NCI-H187 treated with DMSO at 0.1 percent for 48 hours (cell line): ENCODE data around the gene TMEM170A.
"Not testable (repeated sequence)": the region's sequence is repeated elsewhere in the genome, so short reads cannot be mapped to it uniquely, and the experiment has no call there.

ENCODE experiments used
- DNase-seq: peaks from one replicate; lab custom pipeline; 2025; lab: John Stamatoyannopoulos, UW

TMEM170A gene

GRCh38 chr16:75481475-75481874, 17.0 kb upstream of the TMEM170A start:
- no peak for DNase-seq

DNA sequence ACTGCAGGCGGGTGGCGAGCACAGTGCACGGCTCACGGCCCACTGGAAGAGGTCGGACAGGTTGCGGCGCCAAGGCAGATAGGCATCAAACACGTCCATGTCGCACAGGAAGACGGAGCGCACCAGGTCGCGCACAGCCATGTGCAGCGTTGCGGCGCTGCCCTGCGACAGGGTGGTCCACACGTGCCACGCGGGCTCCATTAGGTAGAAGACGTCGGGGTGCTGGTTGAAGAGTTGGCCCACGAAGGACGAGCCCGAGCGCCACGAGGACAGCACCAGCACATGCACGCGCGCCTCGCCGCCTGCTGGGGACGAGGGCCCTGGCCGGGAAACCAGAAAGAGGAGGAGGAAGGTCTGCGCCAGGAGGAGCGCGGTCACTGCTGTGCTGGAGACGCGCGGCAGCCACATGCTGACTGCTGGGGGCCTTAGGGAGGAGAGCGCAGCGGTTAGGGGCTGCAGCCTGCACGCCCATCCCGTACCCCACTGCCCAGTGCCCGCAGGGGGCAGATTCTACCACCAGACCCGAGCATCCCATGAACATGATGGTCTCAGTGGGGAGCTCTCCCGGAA, 15.0 kb upstream of the TMEM170A start:
- no peak for DNase-seq

GRCh38 chr16:75478480-75479345, 14.2 kb upstream of the TMEM170A start:
- DNase-seq, result no peak

DNA sequence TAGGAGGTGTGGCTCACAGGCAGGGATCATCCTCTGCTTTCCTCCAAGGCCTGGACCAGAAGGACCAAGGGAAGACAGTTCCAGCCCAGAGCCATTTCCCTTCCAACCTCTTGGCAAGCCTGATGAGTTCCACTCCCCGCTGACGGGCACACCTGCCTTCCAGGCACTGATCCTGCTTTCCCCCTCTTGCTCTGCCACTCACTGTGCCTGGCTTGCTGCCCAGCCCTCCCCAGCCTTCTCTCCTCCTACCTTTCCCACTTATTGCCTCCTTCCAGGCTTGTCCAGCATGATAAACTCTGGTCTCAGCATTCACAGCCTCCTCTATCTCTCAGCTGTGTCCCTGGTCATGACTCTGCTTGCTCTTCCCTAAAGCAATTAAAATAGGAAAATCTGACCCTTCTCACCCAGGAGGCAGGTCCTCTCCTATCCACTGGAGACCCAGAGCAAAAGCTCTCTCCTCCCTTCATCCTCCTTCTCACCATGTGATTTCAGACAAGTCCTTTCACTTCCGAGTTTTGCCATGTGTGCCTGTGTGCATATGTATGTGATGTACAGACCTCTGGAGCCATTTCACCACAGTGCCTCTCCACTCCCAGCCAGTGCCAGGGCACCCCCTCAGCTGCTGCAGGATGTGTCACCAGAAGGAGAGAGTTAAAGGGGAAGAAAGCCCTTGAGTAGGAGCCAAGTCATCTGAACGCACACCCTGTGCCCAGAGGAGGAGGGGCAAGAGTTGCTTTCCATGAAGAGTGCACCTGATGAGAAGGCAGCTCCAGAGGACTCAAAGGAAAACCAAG, 13.4 kb upstream of the TMEM170A start:
- no peak for DNase-seq

DNA sequence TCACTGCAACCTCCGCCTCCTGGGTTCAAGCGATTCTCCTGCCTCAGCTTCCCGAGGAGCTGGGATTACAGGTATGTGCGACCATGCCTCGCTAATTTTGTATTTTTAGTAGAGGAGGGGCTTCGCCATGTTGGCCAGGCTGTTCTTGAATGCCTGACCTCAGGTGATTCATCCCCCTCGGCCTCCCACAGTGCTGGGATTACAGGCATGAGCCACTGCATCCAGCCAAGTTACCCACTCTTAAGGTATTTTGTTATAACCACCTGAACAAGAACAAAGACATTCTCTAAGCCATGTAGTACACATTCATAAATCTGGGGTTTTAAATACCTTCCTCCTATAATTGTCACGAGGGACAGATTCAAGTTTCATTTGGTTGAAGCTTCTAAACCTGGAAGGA, 12.3 kb upstream of the TMEM170A start:
- no peak for DNase-seq

GRCh38 chr16:75475420-75475847, 10.9 kb upstream of the TMEM170A start:
- DNase-seq, result no peak

DNA sequence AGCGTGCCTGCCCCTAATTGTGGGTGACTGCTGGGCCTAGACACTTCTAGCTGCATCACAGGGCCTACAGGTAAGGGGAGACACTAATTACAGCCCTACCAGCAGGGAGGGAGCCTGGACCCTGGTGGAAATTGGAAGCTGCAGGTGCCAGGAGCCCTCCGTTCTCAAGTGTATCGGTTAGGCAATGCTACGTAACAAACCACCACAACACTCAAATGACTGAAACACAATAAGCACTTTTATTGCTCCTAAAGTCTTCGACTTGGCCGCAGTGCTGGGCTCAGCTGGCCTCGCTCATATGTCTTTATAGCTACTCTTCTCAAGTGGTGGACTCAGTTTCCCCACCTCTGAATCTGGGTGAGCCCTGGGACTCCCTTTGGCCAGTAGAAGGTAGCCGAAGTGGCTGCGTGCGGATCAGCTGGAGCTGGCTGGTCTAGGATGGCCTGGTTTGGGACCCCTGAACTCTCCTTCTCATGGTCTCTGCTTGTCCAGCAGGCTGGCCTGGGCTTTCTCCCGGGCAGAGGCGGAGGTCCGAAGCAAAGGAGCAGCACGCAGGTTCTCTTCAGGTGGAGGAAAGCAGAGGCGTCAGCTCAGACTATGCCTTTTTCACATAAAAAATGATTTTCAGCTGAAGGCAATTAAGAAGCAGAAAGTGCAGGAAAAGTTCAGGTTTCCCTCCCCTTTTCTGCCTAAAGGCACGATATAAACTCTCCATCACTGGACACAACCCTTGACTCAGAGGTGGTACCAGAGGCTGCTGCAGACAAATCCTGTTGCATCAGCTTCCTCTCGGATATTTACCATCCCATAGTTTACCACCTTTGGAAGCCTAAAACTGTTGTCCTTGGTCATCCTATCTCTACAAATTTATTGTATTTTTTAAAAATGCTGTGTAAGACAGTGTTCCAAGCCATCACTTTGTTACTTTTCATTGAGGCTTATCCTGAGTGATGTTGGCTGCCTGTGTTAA, 8.7 kb upstream of the TMEM170A start:
- no peak for DNase-seq

DNA sequence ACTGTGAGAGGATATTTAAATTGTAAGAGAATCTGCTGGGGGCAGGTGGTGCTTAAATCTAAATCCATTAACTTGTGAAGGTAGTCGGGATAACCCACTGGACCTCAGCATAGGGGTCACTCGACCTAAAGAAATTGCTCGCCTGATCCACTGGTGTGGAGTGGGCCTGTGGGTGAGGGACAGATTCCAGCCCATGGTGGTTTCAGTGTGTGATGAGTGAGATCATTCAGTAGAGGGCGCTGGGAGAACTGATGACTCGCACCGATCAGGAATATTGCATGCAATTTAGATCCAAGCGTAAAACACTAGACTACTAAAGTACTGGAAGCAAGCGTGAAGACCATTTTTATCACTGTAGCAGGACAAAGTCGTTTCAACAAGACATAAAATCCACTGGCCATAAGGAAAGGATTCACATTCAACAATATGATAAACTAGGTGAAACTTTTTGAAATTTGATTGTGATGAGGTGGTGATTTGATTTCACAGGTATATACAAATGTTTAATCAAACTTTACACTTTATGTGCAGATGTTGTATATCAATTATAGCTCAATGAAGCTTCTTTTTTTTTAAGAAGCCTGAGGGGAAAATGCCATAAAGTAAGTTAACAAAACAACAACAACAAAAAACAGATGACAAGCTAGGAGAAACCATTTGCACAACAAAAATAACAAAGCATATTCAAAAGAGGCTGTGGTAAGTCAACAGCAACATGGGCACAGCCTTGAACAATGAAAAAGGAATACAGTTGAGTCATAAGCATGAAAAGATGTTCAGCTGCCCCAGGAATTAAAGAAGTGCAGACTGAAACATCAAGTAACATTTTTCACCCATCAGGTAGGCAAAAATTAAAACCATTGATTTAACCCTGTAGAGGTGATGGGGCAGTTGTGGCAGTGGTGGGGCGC, 7.5 kb upstream of the TMEM170A start:
- no peak for DNase-seq

DNA sequence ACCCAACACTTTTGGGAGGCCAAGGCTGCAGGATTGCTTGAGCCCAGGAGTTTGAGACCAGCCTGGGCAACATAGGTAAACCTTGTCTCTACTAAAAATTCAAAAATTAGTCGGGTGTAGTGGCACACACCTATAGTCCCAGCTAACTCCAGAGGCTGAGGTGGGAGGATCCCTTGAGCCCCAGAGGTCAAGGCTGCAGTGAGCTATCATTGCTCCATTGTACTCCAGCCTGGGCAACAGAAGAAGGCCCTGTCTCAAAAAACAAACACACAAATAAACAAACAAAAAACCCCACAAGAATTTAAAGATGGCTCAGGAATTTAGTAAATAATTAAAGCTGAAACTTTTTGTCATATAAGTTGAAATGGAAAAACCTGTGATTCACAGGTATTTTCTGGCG, 2.3 kb upstream of the TMEM170A start:
- no peak for DNase-seq

DNA sequence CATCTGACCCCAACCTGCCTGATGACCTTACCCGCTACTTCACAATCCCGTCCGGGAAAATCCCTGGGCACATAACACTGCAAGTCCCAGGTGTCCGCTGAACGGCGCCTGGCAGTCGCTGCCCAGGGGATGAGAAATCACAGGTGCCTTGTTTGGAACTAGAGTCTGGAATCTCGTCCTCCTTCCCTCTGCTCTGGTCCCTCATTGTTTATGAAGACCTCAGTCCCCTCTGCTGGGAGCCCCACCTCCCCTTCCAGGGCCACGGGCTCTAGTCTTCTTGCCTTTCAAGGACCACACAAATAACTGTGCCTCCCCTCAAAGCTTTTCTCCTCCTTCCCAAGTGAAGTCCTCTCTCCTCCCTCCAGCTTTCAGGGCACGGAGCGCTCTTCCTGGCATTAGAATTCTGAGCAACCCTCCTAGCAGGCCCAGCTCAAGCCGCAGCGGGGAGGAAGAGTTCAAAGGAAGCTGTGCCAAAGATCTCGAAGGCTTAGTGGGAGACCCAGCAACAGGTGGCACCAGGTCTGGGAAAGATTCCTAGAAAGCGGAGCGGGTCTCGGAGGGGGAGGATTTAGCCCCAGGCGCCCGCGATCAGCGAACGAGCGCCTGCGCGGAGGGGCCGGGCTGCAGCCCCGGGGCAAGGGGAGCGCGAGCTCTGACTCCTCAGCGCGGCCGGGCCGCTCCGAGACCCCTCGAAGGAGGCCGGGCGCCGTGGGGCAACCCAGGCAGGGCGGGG, 934 bp downstream of the TMEM170A start:
- DNase-seq, result not testable (repeated sequence)

- DNase-seq, result no peak
Measured at GRCh38 chr16:75462806-75463205, 1.7 kb downstream of the TMEM170A start.

DNA sequence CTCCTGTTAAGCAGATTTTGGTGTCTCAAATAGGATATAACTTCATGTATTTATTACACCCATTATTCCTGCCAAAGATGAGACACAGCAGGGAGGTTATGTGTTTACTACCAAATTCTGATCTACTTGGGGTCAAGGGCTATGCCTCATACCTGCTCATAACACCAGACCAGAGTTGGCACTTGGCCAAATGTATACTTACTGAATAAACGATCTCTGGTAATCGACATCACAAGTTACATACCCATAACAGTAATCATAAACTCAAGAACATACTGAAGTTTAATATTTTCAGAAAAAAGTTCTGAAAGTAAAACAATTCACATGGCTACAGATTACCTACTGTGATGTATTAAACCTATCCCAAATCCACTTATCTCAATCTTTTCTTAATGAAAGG, 2.9 kb downstream of the TMEM170A start:
- DNase-seq, result no peak

DNA sequence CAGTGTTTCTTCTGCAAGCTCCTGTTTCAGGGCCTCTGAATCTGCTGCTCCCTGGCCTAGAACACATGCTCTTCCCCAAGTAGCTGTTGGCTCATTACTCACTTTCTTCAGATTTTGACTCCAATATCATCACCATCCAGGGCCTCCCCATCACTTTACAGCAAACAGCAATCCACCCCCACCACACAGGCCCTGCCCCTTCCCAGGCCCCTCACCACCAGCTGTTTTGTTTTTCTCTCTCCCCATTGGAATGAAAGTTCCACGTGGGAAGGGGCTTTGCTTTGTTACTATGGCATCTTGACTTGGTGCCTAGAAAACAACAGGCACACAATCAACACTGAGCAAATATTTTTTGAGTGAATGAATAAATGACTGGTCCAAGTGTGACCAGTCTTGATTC, 4.0 kb downstream of the TMEM170A start:
- no peak for DNase-seq

- no peak for DNase-seq
Measured at GRCh38 chr16:75459691-75460090, 4.8 kb downstream of the TMEM170A start.

GRCh38 chr16:75458439-75458838, 6.0 kb downstream of the TMEM170A start:
- DNase-seq, result no peak

DNA sequence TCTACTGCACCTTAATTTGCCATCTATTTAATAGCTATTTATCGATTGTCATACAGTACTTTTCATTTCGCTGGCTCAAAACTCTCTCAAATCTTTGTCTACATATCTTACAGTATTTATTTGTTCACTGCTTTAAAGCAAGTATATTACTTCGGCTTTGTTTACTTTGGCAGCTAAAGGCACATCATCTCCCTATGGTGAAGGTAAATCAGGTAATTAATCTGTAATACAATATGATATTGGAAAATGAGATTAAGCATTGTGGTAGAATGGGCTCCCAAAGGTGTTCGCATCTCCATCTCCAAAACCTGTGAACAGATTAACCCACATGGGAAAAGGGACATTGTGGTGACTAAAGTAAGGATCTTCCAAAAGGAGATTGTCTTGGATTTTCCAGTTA, 6.5 kb downstream of the TMEM170A start:
- no peak for DNase-seq

- no peak for DNase-seq
Measured at GRCh38 chr16:75457485-75458021, 6.9 kb downstream of the TMEM170A start.

GRCh38 chr16:75456971-75457370, 7.5 kb downstream of the TMEM170A start:
- DNase-seq, result no peak

- not testable (repeated sequence) for DNase-seq
Measured at GRCh38 chr16:75456486-75456885, 8.0 kb downstream of the TMEM170A start.

DNA sequence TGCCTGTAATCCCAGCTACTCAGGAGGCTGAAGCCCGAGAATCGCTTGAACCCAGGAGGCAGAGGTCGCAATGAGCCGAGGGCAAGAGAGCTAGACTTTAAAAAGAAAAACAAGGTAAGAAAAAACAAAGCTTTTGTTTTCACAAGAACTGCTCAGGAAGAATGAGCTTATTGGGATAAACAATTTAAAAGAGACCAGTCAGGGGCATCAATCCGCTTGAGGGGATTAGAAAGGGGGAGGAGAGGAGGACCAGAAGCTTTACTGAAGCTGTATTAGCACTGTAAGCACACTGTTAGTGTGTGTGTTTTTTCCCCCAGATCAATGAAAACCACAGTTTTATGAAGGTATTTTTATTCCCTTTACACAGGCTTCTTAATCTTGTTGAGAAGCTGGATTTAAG, 8.8 kb downstream of the TMEM170A start:
- DNase-seq, result no peak
